T-helper 2 cell treated with Interferon-gamma antibody and Interleukin-4, amounts not matched to agents 5 μg/mL and 100 μg/mL, for 36 hours (primary cell): ENCODE data around the gene CD40.

ENCODE experiments used
- DNase-seq: peaks from one replicate; pipeline ENCODE4 v3.0.0; 2021; ENCODE audit warnings: low spot score
- H3K27ac Mint-ChIP-seq: one replicate; pipeline ENCODE4 v1.8.0; 2021; ENCODE audit warnings: mild to moderate bottlenecking, mixed read lengths
- H3K27me3 Mint-ChIP-seq: one replicate; pipeline ENCODE4 v1.8.0; 2021; ENCODE audit warnings: low read depth, mixed read lengths
- H3K36me3 Mint-ChIP-seq: one replicate; pipeline ENCODE4 v1.8.0; 2021; ENCODE audit warnings: low read depth, mixed read lengths
- H3K4me1 Mint-ChIP-seq: one replicate; pipeline ENCODE4 v1.8.0; 2021; ENCODE audit warnings: low read depth, mixed read lengths
- H3K4me3 Mint-ChIP-seq: one replicate; pipeline ENCODE4 v1.8.0; 2022; ENCODE audit warnings: mild to moderate bottlenecking, moderate library complexity, mixed read lengths
- H3K9me3 Mint-ChIP-seq: one replicate; pipeline ENCODE4 v1.8.0; 2021; ENCODE audit warnings: mixed read lengths

The CD40 gene

DNA sequence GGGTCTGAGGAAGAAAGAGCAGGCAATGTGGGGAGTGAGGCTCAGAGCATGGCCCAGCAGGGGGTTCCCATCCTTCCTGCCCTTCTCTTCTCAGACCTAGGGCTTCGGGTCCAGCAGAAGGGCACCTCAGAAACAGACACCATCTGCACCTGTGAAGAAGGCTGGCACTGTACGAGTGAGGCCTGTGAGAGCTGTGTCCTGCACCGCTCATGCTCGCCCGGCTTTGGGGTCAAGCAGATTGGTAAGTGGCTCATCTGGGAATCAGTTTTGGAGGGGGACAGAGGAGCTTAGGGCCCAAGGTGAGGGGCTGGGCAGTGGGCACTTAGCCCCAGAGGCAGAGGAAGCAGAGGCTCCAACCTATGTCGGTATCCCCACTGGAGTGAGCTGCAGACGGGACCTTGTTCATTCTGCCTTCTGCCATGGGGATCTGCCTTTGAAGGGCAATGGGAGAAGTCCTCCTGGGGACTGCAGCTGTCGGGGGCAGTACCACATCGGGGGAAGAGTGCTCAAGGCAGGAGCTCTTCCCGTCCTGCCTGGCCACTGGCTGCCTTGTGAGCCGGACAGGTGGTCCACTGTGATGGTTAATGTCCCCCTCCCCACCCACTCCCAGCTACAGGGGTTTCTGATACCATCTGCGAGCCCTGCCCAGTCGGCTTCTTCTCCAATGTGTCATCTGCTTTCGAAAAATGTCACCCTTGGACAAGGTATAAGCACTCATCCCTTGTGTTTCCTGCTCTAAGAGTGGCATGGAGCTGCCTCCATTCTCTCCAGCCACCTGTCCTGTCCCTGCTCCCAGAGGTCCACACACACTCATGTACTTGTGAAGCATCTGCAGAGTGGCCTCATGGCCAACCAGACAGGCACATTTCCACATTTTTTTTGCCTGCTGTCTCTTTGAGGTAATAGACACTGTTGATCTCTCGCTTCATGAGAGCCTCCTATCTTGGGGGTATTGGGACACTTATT is 4.7 kb downstream of the CD40 start:
- Mint-ChIP-seq H3K9me3 (no peaks in the 10 kb centered on the region), H3K4me1 (peaks cover 6% of the 10 kb centered on the region), H3K27me3 (peaks cover 14% of the 10 kb centered on the region), H3K4me3 (no peak overlapping the region), H3K36me3 (no peaks in the 10 kb centered on the region), H3K27ac (no peak overlapping the region)
- DNase-seq: no peak

DNA sequence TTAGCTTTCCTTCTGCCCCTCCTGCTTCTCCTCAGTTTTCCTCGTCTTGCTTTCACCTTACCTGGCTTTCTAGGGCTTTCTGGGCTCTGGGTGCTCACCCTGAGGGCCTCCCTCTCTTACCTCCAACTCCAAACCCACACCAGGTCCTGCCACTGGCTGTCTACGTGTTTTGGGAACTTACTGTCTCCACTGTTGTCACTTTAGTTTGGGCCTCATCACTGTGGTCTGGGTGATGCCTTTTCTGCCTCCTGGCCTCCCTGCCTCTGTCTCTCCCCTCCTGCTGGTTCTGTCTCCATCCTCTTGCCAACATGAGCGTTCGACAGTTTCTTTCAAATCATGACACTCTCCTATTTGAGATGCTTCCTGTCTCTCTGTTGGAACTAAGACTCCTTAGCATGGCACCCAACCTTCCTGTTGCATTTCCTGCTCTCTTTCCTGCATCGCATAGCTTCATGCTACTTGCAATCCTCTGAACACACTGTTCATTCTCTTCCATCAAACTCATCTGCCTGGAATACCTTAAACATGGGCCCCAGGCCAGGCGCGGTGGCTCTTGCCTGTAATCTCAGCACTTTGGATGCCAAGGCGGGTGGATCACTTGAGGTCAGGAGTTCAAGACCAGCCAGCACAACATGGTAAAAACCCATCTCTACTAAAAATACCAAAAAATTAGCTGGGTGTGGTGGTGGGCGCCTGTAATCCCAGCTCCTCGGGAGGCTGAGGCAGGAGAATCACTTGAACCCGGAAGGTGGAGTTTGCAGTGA is 5.5 kb downstream of the CD40 start:
- DNase-seq: no peak
- Mint-ChIP-seq H3K27ac (no peak overlapping the region), H3K9me3 (no peaks in the 10 kb centered on the region), H3K36me3 (no peaks in the 10 kb centered on the region), H3K27me3 (peaks cover 9% of the 10 kb centered on the region), H3K4me3 (no peak overlapping the region), H3K4me1 (peaks cover 3% of the 10 kb centered on the region)

DNA sequence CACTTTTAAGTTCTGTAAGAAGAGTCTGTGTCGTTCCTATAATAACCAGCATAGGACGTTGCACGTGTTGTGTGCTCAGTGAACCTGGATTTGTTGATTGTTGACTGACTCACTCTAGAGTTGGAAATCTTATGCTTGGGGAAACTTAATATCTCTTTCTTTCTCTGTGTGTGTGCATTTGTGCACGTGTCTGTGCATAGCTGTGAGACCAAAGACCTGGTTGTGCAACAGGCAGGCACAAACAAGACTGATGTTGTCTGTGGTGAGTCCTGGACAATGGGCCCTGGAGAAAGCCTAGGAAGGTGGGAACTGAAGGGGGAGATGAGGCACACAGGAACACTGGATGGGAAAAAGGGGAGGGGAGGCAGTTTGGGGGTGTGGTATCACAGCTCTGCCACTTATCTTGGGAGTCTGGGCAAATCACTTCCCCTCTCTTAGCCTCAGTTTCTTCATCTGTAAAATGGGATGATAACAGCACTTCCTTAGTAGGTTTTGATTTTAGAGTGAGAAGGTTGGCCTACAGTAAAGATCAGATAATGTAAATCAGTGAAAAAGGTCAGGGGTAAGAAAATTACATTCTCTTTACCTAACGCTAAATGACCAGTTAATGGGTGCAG is 8.4 kb downstream of the CD40 start:
- H3K36me3 Mint-ChIP-seq: no peaks in the 10 kb centered on the region
- no peak overlapping the region for H3K27ac Mint-ChIP-seq
- H3K4me1 Mint-ChIP-seq: peaks cover 1% of the 10 kb centered on the region
- H3K27me3 Mint-ChIP-seq: peaks cover 10% of the 10 kb centered on the region
- H3K4me3 Mint-ChIP-seq: no peak overlapping the region
- no peaks in the 10 kb centered on the region for H3K9me3 Mint-ChIP-seq
- no peak for DNase-seq

DNA sequence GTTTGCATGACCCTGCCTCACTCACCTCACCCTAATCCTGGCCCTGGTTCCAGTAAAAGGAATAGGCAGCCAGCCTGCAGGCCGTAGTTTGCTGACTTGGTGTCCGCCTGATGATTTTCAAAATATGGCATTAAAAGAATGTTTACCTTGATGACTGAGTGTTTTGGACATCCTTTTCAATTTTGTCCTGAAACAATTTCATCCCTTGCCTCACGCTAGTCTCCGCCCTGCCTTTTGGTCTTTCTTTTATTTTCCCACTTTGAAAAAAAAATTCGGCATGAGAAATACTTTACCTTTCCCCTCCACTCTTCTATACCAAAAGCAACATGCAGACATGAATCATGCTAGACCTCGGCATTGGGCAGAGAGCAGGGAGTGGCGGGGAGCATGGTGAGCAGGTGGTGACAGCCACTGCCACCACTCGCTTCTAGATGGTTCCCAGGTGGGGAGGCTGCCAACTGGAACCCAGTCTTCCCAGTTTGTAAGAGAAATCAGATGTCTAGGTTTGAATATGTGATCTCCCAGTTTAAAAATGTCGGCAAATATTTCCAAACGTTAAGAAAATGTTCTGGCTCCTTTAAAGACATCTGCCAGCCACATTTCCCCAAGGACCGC is 9.4 kb downstream of the CD40 start:
- Mint-ChIP-seq H3K27me3 (peaks cover 15% of the 10 kb centered on the region), H3K4me1 (peaks cover under 1% of the 10 kb centered on the region), H3K36me3 (no peaks in the 10 kb centered on the region), H3K27ac (no peak overlapping the region), H3K9me3 (no peaks in the 10 kb centered on the region), H3K4me3 (no peak overlapping the region)
- no peak for DNase-seq

DNA sequence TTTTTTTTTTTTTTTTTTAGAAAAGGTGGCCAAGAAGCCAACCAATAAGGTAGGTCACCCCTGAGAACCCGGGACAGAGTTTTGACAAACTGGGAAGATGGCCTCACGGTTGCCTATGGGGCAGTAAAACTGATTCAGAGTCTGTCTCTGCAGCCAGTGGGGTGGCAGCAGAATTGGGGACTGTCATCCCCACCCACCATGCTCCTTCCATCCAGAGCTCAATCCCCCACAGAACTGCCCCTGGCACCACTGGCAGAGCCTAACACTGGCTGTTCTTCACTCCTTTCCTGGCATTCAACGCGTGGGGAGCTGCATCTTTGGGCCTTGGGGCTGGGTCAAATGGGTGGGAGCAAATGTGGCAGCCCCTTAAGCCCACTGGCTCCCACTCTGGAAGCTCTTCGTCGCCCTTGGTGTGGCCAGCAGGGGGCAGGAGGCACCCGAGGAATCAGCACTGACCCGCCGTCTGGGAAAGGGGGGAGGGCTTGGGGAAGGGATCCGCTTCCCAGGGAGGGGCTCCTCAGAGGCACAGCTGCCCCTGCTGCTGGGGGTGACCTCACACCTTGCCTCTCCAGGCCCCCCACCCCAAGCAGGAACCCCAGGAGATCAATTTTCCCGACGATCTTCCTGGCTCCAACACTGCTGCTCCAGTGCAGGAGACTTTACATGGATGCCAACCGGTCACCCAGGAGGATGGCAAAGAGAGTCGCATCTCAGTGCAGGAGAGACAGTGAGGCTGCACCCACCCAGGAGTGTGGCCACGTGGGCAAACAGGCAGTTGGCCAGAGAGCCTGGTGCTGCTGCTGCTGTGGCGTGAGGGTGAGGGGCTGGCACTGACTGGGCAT is 10.4 kb downstream of the CD40 start:
- DNase-seq: no peak
- Mint-ChIP-seq H3K27ac (no peak overlapping the region), H3K27me3 (peaks cover 15% of the 10 kb centered on the region), H3K4me3 (no peak overlapping the region), H3K36me3 (no peaks in the 10 kb centered on the region), H3K4me1 (peaks cover 2% of the 10 kb centered on the region), H3K9me3 (no peaks in the 10 kb centered on the region)

DNA sequence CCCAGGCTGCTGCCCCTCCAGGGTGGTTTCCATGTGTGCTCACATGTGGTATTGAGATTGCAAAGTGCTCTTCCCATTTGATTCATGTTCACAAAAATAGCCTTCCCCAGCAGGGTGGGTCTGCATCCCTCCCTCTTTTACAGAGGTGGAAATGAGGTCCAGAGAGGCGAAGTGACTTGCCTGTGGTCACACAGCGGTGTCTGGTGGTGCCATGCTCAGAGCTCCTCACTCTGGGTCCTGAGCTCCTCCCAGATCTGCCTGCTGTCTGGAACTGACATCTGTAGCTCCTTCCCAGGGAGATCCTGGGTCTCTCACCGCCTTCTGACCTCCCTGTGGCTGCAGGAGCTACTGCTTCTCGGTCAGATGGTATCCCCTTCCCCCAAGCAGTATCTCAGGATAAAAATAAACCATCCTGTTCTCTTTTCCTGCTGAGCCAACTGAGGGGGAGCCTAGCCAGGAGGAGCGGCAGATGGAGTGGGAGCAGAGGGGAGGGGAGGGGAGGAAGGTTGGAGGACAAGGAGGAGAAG is 11.9 kb downstream of the CD40 start:
- Mint-ChIP-seq H3K36me3 (no peaks in the 10 kb centered on the region), H3K27ac (no peak overlapping the region), H3K27me3 (peaks cover 15% of the 10 kb centered on the region), H3K9me3 (no peaks in the 10 kb centered on the region), H3K4me3 (no peak overlapping the region), H3K4me1 (peaks cover 2% of the 10 kb centered on the region)
- no peak for DNase-seq

DNA sequence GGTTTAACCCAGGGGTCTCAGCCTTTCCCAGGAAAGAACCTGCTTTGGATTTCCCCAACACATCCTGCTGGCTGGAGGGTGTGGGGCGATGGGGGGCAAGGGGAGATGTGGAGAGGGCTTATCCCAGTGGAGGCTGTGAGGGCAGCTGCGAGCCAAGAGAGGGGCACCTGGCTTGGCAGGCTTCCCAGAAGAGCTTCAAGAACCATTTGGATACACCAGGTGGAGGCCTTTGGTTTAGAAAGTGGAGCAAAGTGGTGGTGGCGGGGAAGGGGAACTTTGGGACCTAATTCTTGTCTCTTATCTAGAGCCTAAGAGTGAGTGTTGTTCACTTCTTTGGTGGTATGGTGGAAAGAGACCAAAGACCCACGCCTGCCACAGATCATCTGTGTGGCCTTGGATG is 12.4 kb downstream of the CD40 start:
- Mint-ChIP-seq H3K36me3 (no peaks in the 10 kb centered on the region), H3K27me3 (peaks cover 14% of the 10 kb centered on the region), H3K4me3 (no peak overlapping the region), H3K4me1 (peaks cover 2% of the 10 kb centered on the region), H3K27ac (no peak overlapping the region), H3K9me3 (no peaks in the 10 kb centered on the region)
- DNase-seq: no peak

DNA sequence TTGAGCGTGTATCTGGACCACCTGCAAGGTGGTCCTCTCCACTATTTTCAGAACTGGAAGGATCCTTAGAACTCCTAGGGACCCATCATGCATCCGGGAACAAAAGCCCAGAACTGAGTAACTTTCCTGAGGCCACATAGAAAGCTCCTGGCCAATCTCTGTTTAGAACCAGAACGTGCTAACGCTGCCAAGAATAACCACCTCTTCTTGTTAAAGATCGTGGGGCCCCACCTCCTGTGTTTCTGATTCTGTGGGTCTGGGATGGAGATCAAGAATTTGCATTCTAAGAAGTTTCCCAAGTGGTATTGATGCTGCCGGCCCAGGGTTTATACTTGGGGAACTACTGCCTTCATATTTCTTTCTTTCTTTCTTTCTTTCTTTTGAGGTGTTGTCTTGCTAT is 13.3 kb downstream of the CD40 start:
- DNase-seq: no peak
- Mint-ChIP-seq H3K36me3 (no peaks in the 10 kb centered on the region), H3K4me1 (peaks cover 2% of the 10 kb centered on the region), H3K4me3 (no peak overlapping the region), H3K9me3 (no peaks in the 10 kb centered on the region), H3K27me3 (peaks cover 17% of the 10 kb centered on the region), H3K27ac (no peak overlapping the region)

DNA sequence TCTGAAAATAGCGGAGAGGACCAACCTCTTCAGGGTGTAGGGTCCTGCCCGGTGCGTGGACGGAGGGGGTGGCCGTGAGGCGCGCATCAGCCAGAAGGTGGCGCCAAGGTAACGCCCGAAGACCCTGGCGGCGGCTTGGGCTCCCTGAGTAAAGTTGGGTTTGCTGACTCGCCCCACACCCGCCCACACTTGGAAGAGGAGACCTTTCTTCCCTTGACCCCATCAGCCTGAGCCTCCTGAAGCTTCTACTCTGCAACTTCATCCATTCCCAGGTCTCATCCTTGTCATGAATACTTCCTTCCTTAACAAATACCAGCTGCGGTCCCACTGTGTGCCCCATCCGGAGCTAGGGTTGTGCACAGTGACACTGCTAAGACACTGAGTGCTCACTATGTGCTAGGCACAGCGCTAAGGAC is 14.6 kb downstream of the CD40 start:
- Mint-ChIP-seq H3K27me3 (peaks cover 17% of the 10 kb centered on the region), H3K27ac (no peak overlapping the region), H3K9me3 (no peaks in the 10 kb centered on the region), H3K4me1 (peaks cover 2% of the 10 kb centered on the region), H3K4me3 (no peak overlapping the region), H3K36me3 (no peaks in the 10 kb centered on the region)
- peak; percentile 52 for DNase-seq

DNA sequence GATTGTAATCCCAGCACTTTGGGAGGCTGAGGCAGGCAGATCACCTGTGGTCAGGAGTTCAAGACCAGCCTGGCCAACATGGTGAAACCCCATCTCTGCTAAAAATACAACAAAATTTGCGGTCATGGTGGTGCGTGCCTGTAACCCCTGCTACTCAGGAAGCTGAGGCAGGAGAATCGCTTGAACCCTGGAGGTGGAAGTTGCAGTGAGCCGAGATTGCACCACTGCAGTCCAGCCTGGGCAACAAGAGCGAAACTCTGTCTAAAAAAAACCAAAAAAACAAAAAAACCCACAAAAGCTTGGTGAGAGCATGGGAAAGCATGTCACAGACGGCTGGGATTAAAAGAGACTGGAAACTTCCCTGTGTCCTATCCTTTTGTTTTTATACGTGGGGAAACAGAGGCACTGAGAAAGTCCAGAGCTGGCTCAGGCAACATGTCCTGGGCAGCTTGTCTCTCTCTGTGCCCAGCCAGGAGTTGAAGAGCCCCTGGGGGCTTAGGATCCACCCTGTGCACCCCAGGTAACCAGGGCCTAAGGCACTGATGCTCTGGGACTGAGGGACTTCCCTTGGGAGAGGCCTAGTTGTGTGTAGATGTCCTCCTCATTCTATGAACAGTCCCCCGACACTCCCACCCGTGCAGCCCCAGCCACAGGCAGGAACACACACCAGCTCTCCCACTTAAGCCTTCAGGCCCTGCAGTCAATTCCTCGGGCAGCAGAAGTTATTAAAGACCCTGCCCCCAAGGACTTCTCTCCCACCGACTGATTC is 16.0 kb downstream of the CD40 start:
- Mint-ChIP-seq H3K27ac (no peak overlapping the region), H3K27me3 (peaks cover 17% of the 10 kb centered on the region), H3K36me3 (no peaks in the 10 kb centered on the region), H3K9me3 (no peaks in the 10 kb centered on the region), H3K4me1 (peaks cover 2% of the 10 kb centered on the region), H3K4me3 (no peak overlapping the region)
- DNase-seq: no peak

DNA sequence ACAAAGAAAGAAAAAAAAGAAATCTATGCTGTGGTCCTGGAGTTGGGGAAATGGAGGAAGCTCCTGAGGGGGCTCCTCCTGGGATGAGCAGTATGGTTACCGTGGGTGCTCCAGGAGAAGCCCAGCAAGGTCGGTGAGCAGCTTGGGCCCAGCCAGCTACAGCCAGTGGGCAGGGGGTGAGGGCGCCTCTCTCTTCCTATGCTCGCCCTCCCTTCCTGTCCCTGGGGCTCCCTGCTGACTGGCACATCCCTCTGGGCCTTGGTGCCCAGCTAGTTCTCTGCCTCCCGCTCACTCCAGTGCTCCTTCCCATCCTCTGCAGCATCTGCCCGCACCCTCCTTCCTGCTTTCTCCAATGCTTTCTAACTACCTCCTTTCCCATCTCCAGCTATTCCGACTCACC is 16.6 kb downstream of the CD40 start:
- Mint-ChIP-seq H3K4me1 (peaks cover 2% of the 10 kb centered on the region), H3K9me3 (no peaks in the 10 kb centered on the region), H3K27me3 (peaks cover 17% of the 10 kb centered on the region), H3K4me3 (no peak overlapping the region), H3K27ac (no peak overlapping the region), H3K36me3 (no peaks in the 10 kb centered on the region)
- no peak for DNase-seq

DNA sequence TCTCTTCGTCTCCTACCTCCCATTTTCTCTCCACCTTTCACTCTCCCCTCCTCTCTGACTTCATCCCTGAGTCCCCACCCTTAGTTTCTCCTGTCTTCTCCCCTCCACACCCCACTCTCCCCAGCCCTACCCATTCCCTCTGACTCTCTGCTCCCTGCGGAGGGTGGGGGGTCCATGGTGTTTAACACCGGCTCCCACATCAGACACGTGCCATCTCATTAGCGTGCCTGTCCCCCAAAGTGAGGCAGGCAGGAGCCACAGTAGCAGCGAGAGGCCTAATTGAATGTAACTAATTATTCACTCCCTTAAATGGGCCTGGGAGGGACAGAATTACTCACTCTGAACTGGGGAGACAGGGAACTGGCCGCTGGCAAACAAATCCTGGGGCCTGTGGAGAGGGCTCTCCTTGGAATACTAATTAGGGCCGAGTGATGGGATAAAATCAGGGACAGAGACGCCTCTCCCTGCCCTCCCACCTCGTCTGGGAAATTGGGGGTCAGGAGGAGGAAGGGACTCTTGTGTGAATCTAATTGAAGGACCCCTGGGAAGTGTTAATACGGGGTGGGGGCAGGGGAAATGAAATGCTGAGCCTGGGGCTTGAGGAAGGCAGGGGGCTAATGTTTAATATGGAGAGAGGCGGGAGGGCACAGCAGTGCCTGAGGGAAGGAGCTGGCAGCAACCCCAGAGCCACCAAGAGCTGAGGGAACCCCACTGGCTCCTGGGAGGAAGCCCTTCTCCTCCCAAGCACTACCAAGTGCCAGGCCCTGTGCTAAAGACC is 17.9 kb downstream of the CD40 start:
- no peaks in the 10 kb centered on the region for H3K36me3 Mint-ChIP-seq
- no peak overlapping the region for H3K27ac Mint-ChIP-seq
- H3K4me1 Mint-ChIP-seq: peaks cover 2% of the 10 kb centered on the region
- H3K27me3 Mint-ChIP-seq: peaks cover 14% of the 10 kb centered on the region
- DNase-seq: no peak
- H3K4me3 Mint-ChIP-seq: no peak overlapping the region
- no peaks in the 10 kb centered on the region for H3K9me3 Mint-ChIP-seq
